ENCODE results near the gene FHL2.

The FHL2 gene

GRCh38 chr2:105336786-105337121 is 62.1 kb downstream of the FHL2 start:
- DNase-seq (ENCODE audit: low read depth) = no peak
- TF ChIP-seq CTCF (IDR thresholded peaks at IDR 0.05; ENCODE audit: insufficient read depth, low read depth, low read length, missing control alignments) = no peak
- peak overlapping the region; percentile 95 for H3K4me3 ChIP-seq (ENCODE audit: low read depth, low read length)

- DNase-seq (ENCODE audit: low read depth) = no peak
- TF ChIP-seq CTCF (IDR thresholded peaks at IDR 0.05; ENCODE audit: insufficient read depth, low read depth, low read length, missing control alignments) = no peak
- H3K4me3 ChIP-seq (ENCODE audit: low read depth, low read length) = no peak overlapping the region
Measured at GRCh38 chr2:105335469-105335868, 63.4 kb downstream of the FHL2 start.

- no peak for TF ChIP-seq CTCF (IDR thresholded peaks at IDR 0.05; ENCODE audit: insufficient read depth, low read depth, low read length, missing control alignments)
- no peak overlapping the region for H3K4me3 ChIP-seq (ENCODE audit: low read depth, low read length)
- DNase-seq (ENCODE audit: low read depth) = no peak
Measured at GRCh38 chr2:105334211-105334610, 64.6 kb downstream of the FHL2 start.

- H3K4me3 ChIP-seq (ENCODE audit: low read depth, low read length) = peak overlapping the region; percentile 62
- DNase-seq (ENCODE audit: low read depth) = peak; percentile 23
- no peak for TF ChIP-seq CTCF (IDR thresholded peaks at IDR 0.05; ENCODE audit: insufficient read depth, low read depth, low read length, missing control alignments)
Measured at GRCh38 chr2:105330681-105331375, 68.0 kb downstream of the FHL2 start.

GRCh38 chr2:105329561-105330495 is 69.0 kb downstream of the FHL2 start, which contains the start of gene TGFBRAP1:
Gene TGFBRAP1, minus strand, starts transcription at chr2:105329735. Its CDS starts 21,434 bp downstream, at chr2:105308301.
- DNase-seq (ENCODE audit: low read depth) = peak; percentile 76
- no peak for TF ChIP-seq CTCF (IDR thresholded peaks at IDR 0.05; ENCODE audit: insufficient read depth, low read depth, low read length, missing control alignments)
- H3K4me3 ChIP-seq (ENCODE audit: low read depth, low read length) = peak within 1 kb of the TSS; percentile 76

GRCh38 chr2:105329197-105329554 is 69.7 kb downstream of the FHL2 start:
- H3K4me3 ChIP-seq (ENCODE audit: low read depth, low read length) = peak overlapping the region; percentile 76
- peak; percentile 36 for DNase-seq (ENCODE audit: low read depth)
- no peak for TF ChIP-seq CTCF (IDR thresholded peaks at IDR 0.05; ENCODE audit: insufficient read depth, low read depth, low read length, missing control alignments)
